Right lobe of liver (tissue), 6 donors: ENCODE data around the gene TRIM41. TPM values are rescaled to one million over a fixed set of nuclear protein-coding genes. Genes with fewer than 3 reads are reported as not detected.
A peak's percentile ranks its signal among the peaks of the same experiment; 100 is the strongest.

ENCODE experiments used
- ATAC-seq, 4 donors: fragments of 200-7000 bp; cut with Tn5 transposase; one replicate each; pipeline ENCODE4 v1.9.1; 2020; ENCODE audit warnings: mild to moderate bottlenecking in 4 of 4, moderate library complexity in 4 of 4
- DNase-seq, 3 donors: peaks; one replicate each; pipeline ENCODE4 v3.0.0-alpha.2; 2020
- H3K27ac ChIP-seq, 3 donors: fragments of 200-600 bp; one replicate each; pipeline ENCODE4 v1.8.0; 2022
- H3K27me3 ChIP-seq, 2 donors: fragments of 200-600 bp; one replicate each; pipeline ENCODE4 v1.8.0; 2022
- H3K36me3 ChIP-seq, 4 donors: fragments of 200-600 bp; sonication (generic) in 1 of 4; one replicate each; pipeline versions ENCODE4 v1.5.1 to v1.8.0; 2017 to 2022; ENCODE audit warnings: control low read depth in 1 of 4
- H3K4me1 ChIP-seq, 4 donors: fragments of 200-600 bp; sonication (generic) in 1 of 4; one replicate each; pipeline versions ENCODE4 v1.5.1 to v1.8.0; 2017 to 2022; ENCODE audit warnings: control low read depth in 1 of 4
- H3K4me3 ChIP-seq, 3 donors: fragments of 200-600 bp; one replicate each; pipeline ENCODE4 v1.8.0; 2022
- H3K9me3 ChIP-seq, 4 donors: fragments of 200-600 bp; sonication (generic) in 1 of 4; one replicate each; pipeline versions ENCODE4 v1.5.1 to v1.8.0; 2017 to 2022; ENCODE audit warnings: control low read depth in 1 of 4
- POLR2A ChIP-seq: fragments of 450-650 bp; IDR thresholded peaks from one replicate; pipeline ENCODE4 v1.6.1; 2017; ENCODE audit warnings: antibody characterized with exemption, mild to moderate bottlenecking
- WGBS: methylation state at CpG from one replicate; pipeline ENCODE4 v1.1.6; 2018; ENCODE audit warnings: low coverage, low lambda C conversion rate; ENCODE audit not compliant: insufficient coverage; ENCODE audit errors: missing lambda C conversion rate; 5-methylcytosine and 5-hydroxymethylcytosine counted together
- intact Hi-C, 2 donors: fragments of 100-400 bp; cut with DNase I; formaldehyde crosslinking; loops; one replicate each; pipeline versions ENCODE4 v1.11.2 to v1.14.1; 2022
- total RNA-seq, 6 experiments: library from RNA; depleted of rRNA in 2 of 6; stranded (reverse); fragments of >200 nt in 2 of 6; fragmentation: NEBNext Ultra II Directional in 3 of 6; extraction: Animal tissue kit (Norgen Biotek cat#: 25700) in 3 of 6; gene quantifications; one replicate each; pipeline versions ENCODE4 v1.1.0 to v1.2.4, GENCODE V29; 2016 to 2023
- TF ChIP-seq, protein P1 (sequence below), 4 donors: fragments of 200-600 bp in 3 of 4; fragments of 450-650 bp in 1 of 4; IDR thresholded peaks; one replicate each; pipeline versions ENCODE4 v1.5.1 to v1.8.0; 2016 to 2022; ENCODE audit warnings: antibody characterized with exemption in 4 of 4, mild to moderate bottlenecking in 2 of 4
- donor health status: DM: no; HTN: yes; CAD: no.
- donor health status: DM: no; HTN: no; CAD: no.
- donor health status: DM: no; HTN: no; CAD: no.
- donor health status: DM: no; HTN: yes; CAD: no.
- donor health status: DM: no; HTN: yes; CAD: no.

The TRIM41 gene
- total RNA-seq, 6 experiments from 2014 or later = 7.3 to 20.6 (median 15.9) TPM

GRCh38 chr5:181186022-181186421, 37.1 kb upstream of the TRIM41 start:
- Histone ChIP-seq H3K9me3 (no peaks in the 10 kb centered on the region), H3K27me3 (no peaks in the 10 kb centered on the region), H3K36me3 (no peaks in the 10 kb centered on the region), H3K4me3 (no peak overlapping the region), H3K27ac (no peak overlapping the region), H3K4me1 (peaks cover 0 to 14% (median 0%) of the 10 kb centered on the region in 4 donors)
- no peak for DNase-seq
- 76% methylated on average over 4 of the region's 6 CpGs for WGBS
- no peak for TF ChIP-seq POLR2A
- TF ChIP-seq, protein P1, sequence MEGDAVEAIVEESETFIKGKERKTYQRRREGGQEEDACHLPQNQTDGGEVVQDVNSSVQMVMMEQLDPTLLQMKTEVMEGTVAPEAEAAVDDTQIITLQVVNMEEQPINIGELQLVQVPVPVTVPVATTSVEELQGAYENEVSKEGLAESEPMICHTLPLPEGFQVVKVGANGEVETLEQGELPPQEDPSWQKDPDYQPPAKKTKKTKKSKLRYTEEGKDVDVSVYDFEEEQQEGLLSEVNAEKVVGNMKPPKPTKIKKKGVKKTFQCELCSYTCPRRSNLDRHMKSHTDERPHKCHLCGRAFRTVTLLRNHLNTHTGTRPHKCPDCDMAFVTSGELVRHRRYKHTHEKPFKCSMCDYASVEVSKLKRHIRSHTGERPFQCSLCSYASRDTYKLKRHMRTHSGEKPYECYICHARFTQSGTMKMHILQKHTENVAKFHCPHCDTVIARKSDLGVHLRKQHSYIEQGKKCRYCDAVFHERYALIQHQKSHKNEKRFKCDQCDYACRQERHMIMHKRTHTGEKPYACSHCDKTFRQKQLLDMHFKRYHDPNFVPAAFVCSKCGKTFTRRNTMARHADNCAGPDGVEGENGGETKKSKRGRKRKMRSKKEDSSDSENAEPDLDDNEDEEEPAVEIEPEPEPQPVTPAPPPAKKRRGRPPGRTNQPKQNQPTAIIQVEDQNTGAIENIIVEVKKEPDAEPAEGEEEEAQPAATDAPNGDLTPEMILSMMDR (IDR thresholded peaks at IDR 0.05) = no peak
- intact Hi-C loops = no loop called here
- no peak for ATAC-seq

DNA sequence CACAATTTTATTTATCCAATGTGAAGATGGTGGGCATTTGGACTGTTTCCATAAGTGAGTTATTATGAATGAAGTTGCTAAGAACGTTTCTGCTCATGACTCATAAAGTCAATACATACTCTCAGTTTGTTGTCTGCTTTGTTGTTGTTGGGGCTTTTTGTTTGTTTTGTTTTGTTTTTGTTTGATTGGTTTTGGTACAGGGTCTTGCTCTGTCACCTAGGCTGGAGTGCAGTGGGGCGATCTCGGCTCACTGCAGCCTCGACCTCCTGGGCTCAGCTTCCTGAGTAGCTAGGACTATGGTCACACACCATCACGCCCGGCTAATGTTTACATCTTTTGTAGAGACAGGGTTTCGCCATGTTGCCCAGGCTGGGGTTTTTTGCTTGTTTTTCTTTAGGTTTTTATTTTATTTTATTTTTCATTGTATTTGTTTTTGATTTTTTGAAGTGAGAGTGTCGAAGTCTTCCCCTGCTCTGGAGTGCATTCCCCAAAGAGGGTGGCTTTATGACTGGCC, 36.0 kb upstream of the TRIM41 start:
- no peak for DNase-seq
- TF ChIP-seq, protein P1 (IDR thresholded peaks at IDR 0.05) = no peak
- TF ChIP-seq POLR2A = no peak
- no peak for ATAC-seq
- H3K27ac ChIP-seq = no peak overlapping the region
- no peaks in the 10 kb centered on the region for H3K9me3 ChIP-seq
- intact Hi-C loops = no loop called here
- no peak overlapping the region for H3K4me3 ChIP-seq
- H3K36me3 ChIP-seq = no peaks in the 10 kb centered on the region
- 45% methylated on average over 8 of the region's 8 CpGs for WGBS
- H3K4me1 ChIP-seq = peaks cover 0 to 14% (median 0%) of the 10 kb centered on the region in 4 donors
- no peaks in the 10 kb centered on the region for H3K27me3 ChIP-seq

DNA sequence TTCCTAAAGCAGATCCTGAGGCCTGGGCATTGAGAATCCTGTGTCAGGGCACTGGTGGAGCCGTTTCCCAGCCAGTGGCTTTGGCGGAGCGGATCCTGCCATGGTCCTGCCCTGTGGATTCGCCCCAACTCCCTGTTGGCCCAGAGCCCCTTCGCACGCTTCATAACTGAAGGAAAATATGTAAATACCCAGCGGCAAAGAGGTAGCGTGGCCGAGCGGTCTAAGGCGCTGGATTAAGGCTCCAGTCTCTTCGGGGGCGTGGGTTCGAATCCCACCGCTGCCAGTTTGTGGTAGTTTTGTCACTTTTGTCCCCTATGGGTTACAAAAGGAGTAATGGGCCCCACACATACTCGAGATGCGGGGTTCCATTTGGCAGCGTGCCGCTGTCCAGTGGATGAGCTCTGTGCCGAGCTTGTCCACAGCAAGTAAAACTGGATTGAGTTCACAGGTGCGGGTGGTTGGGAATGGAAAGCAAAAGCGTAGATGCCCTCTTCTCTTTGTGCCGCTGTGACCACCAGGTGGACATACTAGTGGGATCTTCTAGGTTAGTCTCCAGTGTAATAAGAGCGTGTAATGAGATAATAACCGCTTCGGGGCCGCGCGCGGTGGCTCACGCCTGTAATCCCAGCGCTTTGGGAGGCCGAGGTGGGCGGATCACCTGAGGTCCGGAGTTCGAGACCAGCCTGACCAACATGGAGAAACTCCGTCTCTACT, 35.4 kb upstream of the TRIM41 start:
- Histone ChIP-seq H3K4me1 (peaks cover 0 to 18% (median 0%) of the 10 kb centered on the region in 4 donors), H3K27me3 (no peaks in the 10 kb centered on the region), H3K27ac (no peak overlapping the region), H3K4me3 (peak overlapping the region in 2 of 3 donors; percentile 71 to 88), H3K36me3 (no peaks in the 10 kb centered on the region), H3K9me3 (no peaks in the 10 kb centered on the region)
- 6% methylated on average over 27 of the region's 37 CpGs for WGBS
- DNase-seq (peak in 1 of 3 donors; percentile 48), ATAC-seq (no peak)
- intact Hi-C loops = no loop called here
- TF ChIP-seq, protein P1 (IDR thresholded peaks at IDR 0.05) = peak in 2 of 4 donors; percentile 5 to 18
- no peak for TF ChIP-seq POLR2A

DNA sequence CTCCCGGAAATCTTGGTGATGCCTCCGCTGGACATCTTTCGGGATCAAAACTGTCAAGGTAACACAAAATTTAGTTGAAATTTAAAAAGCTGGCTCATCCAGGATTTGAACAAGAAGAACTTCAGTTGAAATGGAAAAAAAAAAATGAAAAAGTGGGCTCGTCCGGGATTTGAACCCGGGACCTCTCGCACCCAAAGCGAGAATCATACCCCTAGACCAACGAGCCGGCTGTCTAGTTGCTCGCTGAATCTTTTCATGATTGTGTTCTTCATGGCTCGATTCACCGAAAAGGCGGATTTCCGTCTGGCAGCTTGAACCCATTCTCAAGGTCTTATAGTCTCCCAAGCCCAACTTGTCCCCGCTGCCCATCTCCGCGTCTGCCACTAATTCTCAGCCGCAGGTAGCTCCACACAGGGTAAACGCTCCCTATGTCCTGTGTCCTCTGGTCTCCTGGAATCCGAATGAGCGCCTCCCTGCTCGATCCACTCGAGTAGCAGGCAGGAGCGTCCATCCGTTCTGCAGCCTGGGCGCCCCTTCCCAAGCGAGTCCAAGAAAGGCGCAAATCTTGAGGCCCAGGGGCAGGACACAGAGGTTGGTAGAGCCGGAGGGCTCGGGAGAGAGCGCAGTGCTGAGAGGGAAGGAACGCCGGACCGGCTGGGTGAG, 34.2 kb upstream of the TRIM41 start:
- DNase-seq = peak in 2 of 3 donors; percentile 57 to 76
- peaks cover 0 to 30% (median 0%) of the 10 kb centered on the region in 4 donors for H3K4me1 ChIP-seq
- no peaks in the 10 kb centered on the region for H3K27me3 ChIP-seq
- H3K4me3 ChIP-seq = peak overlapping the region; percentile 71 to 88 (median 71)
- WGBS = under 1% methylated on average over 29 of the region's 35 CpGs
- intact Hi-C loops = no loop called here
- no peaks in the 10 kb centered on the region for H3K36me3 ChIP-seq
- peak; percentile 6 to 35 (median 30) for ATAC-seq
- H3K27ac ChIP-seq = peak overlapping the region in 2 of 3 donors; percentile 29 to 40
- no peak for TF ChIP-seq POLR2A
- H3K9me3 ChIP-seq = no peaks in the 10 kb centered on the region
